HG02970 (cell line): ENCODE results near the gene EPHB2.

Experiments
- ATAC-seq: cut with Tn5 transposase; IDR thresholded peaks from one replicate; pipeline ENCODE4 v1.9.1; 2021; ENCODE audit warnings: mild to moderate bottlenecking, moderate library complexity, moderate number of reproducible peaks; ENCODE audit not compliant: unreplicated experiment, low FRiP score

EPHB2 gene

DNA sequence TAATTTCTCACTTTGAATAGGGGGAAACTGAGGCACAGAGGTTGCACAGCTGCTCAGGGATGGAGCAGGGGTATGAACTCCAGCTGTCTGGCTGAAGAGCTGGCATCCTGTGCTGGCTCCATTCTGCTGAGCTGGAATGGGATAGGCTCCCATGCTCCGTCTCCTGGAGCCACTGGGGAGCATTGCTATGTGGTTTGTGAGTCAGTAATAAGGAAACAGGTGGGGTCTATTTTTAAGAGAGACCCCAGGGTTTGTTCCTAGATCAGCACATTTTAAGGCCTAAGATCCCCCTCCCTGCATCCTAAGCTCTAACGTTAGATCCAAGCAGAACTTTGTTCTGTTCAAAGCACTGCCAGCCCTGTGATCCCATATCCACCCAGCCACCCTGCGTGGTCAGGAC, 189.8 kb downstream of the EPHB2 start:
- no peak for ATAC-seq

DNA sequence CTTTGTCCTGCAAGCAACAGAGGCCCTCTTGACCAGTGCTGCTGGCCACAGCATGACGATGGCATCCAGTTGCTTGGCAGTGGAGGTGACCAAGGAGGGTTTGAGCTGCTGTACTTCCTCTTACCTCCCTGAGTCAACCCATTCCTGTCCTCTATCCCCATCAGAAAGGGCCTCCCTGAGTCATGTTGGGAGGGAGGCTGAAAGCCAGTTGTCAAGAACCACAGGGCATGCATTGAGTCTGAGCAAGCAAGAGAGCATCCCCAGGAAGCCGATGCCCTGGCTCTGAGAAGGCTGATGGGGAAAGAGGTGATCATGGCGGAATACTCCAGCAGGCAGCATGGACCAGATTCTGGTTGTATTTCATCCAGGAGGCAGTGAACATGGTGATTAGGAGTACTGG, 192.5 kb downstream of the EPHB2 start:
- ATAC-seq = no peak

DNA sequence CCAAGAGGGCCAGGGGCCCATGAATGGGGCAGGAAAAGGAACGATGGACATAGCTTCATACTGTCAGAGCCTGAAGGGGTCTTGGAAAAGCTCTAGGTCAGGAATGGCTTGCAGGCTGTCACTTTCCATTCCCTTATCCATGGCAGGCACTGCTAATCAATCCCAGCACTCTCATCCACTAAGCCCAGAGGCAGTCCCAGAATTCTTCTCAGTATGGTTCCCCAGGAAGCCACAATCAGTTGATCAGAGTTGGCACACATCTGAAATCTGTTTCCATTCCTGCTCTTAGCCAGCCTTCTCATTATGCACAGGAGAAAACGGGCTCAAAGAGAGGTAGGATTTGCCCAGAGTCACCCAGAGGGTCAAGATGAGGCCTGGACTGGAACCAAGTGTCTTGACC, 196.3 kb downstream of the EPHB2 start:
- ATAC-seq = no peak

DNA sequence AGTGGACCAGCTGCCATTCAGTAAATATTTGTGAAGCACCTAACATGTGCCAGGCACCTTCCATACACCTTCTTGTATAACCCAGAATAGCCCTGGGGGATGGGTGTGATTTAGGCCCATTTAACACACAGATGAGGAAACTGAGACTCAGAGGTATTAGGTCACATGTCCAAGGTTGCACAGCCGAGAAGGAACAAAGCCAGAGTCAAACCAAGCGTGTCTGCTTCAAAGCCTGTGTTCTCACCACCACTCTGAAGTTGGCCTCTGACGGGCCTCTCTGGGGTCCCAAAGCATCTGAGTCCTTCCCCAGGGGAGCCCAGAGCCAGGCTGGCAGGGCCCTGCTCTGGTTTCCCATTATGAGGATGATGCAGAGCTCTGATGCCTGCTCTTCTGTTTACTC, 196.9 kb downstream of the EPHB2 start:
- ATAC-seq = no peak

DNA sequence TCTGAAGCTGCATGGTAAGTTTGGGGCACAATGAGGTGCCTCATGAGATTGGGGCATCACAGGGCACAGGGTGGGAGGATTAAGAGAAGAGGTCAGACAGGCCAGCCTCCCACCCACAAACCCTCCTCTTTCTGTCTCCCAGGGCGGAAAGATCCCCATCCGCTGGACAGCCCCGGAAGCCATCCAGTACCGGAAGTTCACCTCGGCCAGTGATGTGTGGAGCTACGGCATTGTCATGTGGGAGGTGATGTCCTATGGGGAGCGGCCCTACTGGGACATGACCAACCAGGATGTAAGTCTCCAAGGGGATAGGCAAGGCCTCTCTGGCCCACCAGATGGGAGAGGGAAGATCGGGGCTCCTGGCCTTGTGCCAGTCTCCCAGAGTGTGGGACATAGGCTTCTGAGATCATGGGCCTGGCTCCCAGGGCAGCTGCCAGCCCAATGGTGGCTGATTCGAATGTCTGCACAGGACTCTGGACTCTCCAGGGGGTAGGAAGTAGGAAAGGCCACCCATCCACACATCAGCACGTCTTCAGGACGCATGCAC, 198.3 kb downstream of the EPHB2 start:
- no peak for ATAC-seq

DNA sequence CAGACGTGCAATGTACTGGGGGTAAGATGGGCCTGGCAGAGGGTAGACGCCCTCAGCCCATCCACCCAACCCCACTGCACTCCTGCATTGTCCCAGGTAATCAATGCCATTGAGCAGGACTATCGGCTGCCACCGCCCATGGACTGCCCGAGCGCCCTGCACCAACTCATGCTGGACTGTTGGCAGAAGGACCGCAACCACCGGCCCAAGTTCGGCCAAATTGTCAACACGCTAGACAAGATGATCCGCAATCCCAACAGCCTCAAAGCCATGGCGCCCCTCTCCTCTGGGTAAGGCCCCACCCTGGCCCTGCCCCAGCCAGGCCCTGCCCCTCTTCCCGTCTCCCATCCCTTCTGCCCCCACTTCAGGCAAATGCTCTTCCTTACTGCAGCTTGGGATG, 199.6 kb downstream of the EPHB2 start:
- ATAC-seq = no peak

DNA sequence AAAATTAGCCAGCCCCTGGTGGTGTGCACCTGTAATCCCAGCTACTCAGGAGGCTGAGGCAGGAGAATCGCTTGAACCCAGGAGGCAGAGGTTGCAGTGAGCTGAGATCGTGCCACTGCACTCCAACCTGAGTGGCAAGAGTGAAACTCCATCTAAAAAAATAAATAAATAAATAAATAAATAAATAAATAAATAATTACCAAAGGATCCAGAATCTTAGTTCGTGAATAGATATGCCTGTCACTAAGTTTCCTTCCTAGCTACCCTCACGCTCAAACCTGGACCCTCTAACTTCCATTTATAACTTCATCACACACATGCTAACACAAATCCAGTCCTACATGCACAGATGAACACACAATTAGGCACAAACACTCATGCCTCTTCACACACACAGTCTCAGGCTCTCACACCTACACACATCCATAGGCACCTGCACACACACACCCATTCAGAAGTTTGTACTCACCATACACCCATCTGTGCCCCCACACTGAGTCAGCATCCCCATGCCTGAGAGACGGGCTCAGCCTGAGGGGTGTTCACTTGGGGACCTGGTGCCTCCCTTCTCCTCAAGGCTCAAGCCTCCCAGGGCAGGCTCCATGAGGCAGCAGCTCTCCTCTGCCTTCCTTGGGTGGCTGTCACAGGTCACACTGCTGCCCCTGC, 200.5 kb downstream of the EPHB2 start:
- ATAC-seq = no peak

DNA sequence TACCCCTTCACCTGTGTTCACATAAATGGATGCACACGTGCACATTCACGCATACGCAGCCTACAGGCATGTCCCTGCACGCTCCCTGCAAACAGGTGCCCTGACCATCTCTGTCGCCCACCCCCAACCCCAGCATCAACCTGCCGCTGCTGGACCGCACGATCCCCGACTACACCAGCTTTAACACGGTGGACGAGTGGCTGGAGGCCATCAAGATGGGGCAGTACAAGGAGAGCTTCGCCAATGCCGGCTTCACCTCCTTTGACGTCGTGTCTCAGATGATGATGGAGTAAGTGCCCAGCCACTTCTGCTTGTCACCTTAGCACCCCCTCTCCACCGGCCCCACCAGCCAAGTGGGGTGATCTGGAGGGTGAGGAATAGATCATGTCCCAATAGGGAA, 201.7 kb downstream of the EPHB2 start:
- no peak for ATAC-seq

DNA sequence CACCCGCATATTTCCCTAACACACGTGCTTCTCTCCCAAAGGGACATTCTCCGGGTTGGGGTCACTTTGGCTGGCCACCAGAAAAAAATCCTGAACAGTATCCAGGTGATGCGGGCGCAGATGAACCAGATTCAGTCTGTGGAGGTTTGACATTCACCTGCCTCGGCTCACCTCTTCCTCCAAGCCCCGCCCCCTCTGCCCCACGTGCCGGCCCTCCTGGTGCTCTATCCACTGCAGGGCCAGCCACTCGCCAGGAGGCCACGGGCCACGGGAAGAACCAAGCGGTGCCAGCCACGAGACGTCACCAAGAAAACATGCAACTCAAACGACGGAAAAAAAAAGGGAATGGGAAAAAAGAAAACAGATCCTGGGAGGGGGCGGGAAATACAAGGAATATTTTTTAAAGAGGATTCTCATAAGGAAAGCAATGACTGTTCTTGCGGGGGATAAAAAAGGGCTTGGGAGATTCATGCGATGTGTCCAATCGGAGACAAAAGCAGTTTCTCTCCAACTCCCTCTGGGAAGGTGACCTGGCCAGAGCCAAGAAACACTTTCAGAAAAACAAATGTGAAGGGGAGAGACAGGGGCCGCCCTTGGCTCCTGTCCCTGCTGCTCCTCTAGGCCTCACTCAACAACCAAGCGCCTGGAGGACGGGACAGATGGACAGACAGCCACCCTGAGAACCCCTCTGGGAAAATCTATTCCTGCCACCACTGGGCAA, 202.9 kb downstream of the EPHB2 start:
- no peak for ATAC-seq

DNA sequence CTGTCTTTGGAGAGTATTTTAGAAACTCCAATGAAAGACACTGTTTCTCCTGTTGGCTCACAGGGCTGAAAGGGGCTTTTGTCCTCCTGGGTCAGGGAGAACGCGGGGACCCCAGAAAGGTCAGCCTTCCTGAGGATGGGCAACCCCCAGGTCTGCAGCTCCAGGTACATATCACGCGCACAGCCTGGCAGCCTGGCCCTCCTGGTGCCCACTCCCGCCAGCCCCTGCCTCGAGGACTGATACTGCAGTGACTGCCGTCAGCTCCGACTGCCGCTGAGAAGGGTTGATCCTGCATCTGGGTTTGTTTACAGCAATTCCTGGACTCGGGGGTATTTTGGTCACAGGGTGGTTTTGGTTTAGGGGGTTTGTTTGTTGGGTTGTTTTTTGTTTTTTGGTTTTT, 203.5 kb downstream of the EPHB2 start:
- ATAC-seq = no peak

DNA sequence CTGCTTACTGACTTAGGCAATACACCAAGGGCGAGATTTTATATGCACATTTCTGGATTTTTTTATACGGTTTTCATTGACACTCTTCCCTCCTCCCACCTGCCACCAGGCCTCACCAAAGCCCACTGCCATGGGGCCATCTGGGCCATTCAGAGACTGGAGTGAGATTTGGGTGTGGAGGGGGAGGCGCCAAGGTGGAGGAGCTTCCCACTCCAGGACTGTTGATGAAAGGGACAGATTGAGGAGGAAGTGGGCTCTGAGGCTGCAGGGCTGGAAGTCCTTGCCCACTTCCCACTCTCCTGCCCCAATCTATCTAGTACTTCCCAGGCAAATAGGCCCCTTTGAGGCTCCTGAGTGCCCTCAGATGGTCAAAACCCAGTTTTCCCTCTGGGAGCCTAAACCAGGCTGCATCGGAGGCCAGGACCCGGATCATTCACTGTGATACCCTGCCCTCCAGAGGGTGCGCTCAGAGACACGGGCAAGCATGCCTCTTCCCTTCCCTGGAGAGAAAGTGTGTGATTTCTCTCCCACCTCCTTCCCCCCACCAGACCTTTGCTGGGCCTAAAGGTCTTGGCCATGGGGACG, 204.1 kb downstream of the EPHB2 start:
- no peak for ATAC-seq

DNA sequence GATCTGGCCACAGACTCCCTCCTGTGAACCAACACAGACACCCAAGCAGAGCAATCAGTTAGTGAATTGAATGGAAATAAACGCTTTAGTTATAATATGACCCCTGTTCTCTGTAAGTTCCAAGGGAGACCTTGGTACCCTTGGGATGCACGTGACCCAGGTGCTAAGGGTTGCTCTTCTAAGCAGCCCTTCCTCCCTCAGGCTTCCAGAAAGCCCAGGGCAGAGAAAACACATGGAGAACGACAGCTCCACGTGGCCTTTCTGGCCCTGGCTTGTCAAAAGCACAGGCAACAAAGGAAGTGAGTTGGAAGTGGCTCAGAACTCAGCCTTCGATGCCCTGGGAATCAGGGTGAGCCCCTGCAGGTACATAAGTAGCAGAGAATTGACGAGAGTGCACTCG, 204.6 kb downstream of the EPHB2 start:
- ATAC-seq = no peak

DNA sequence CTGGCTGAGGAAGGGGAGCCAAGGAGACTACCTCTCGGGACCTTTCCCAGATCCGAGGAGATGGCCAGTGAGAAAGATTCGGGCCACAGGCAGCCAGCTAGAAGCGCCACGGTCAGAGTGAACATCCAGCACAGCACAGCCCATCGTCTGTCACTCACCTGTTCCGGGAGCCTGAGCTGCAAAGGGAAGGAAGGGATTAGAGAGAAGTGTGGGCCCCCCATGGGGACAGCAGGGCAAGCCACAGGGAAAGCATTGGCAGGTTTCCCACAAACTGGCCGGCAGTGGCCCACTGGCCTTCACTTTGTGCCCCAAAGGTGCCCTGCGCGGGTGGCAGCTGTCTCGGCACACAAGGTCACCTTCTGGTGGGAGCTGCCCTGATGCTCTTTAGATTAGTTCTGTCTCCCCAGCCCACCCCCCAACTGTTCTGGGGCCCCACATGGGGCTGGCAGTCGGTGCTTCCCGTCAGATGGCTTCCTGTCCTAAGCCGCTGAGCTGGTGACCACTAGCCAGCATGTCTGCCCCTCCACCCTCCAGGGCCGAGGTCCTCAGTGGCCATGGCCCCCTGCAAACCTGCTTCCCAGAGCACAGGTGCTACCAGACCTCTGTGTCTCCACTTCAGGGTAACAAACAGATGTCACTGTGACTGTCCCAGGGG, 205.3 kb downstream of the EPHB2 start:
- no peak for ATAC-seq

DNA sequence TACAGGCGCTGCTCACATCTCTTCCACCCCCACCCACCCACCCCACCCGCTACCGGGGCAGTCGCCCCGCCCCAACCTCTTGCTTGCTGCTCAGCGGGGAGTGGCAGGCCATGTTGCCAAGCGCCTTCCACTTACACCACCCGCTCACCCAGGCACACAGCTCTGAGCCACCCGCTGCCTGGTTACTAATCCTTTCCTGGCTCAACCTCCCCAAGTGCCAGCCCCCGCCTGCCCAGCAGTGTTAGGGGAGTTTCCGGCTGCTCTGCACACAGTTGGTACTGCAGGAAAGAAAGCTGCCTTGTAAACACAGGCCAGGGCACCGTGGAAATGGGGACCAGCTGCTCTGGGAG, 205.8 kb downstream of the EPHB2 start:
- no peak for ATAC-seq

DNA sequence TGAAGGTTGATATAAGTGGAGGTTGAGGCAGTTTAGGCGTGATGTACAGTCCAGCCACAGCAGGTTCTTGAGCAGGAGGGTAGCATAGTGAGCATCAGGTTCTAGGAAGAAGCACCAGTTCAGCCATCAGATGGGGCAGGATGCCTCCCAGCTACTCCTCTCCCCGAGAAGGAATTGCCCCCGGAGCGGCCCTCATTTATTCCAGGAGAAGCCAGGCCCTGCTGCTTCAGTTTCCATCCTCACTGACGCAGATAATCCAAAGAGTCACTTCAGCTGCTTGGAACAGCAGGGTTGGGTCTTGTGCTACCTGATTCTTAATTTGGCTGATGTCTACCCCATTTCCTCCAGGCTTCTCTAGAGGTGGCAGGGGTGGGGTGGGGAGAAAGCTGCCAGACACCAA, 207.3 kb downstream of the EPHB2 start:
- ATAC-seq = no peak

DNA sequence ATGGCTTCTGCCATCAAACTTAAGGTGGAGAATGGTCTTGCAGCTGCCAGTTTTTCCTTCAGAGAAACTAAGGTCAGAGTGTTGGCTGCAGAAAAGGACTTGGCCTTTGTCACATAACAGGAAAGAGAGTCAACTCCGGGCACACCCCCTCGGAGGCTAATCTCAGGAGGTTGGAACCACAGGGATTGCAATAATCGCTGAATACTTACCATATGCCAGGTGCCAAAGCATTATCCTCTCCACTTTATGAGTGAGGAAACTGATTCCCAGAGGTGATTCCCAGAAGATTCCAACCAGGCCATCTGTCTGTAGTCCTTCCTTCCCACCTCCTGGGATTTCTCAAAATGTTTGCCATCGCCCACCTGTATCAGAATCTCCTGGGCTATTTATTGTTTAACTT, 208.0 kb downstream of the EPHB2 start:
- no peak for ATAC-seq

DNA sequence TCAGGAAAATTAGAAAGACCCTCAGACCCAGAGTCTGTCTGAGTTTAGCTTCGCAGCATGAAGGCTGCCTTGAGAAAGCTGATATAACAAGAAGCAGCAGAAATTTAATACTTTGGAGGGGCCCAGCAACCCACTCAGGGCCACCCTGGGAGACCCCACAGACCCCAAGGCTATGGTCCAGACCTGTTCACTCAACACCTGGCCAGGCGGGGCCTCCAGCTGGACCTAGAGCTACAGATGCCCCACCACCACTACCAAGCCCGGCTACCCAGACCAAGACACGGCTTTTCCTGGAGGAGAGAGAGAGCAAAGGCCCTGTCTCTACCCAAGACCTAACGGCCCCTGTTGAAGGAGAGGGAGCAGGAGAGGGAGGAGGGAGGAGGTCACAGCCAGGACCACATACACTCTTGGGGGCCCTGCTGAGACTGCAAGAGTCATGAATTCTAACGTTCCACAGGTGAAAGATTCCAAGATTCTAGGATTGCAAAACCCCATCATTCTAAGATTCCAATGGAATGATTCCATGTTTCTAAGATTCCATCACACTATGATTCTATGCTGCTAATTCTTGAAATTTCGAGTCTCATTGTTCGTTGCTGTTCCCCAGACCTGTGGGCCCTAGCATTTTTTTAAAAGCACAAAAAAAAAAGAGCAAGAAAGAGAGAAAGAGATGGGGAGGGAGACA, 208.8 kb downstream of the EPHB2 start:
- ATAC-seq = no peak

DNA sequence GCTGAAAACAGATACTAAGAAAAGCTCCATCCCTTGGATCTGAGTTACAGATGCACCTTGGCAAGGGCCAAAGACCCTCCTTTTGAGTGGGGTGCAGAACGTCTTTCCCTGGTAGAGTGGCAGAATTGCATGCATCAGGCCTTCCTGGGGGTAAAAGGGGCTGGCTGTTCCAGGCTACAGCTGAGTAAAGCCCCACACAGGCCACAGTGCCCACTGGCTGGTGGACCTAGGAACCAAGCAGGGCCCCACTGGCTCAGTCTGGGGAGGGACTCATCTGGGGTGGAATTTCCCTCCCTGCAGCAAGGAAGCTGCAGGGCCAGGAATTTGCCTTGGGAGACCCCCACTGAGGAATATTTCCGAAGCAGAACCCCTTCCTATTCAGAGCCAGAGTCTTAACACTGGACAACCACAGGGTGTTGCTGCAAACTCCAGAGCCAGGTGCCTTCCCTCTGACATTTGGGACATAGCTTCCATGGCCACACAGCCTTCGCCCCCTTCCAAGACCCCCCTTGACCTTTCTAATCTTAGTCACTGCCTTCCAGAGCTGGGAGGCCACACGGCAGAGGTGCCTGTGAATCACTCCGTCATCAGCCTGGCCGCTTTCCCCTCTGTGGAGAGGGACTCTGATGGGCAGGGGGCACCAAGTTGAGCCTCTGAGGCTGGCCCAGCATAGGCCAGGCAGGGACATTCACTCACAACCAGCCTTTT, 209.5 kb downstream of the EPHB2 start:
- ATAC-seq = no peak

DNA sequence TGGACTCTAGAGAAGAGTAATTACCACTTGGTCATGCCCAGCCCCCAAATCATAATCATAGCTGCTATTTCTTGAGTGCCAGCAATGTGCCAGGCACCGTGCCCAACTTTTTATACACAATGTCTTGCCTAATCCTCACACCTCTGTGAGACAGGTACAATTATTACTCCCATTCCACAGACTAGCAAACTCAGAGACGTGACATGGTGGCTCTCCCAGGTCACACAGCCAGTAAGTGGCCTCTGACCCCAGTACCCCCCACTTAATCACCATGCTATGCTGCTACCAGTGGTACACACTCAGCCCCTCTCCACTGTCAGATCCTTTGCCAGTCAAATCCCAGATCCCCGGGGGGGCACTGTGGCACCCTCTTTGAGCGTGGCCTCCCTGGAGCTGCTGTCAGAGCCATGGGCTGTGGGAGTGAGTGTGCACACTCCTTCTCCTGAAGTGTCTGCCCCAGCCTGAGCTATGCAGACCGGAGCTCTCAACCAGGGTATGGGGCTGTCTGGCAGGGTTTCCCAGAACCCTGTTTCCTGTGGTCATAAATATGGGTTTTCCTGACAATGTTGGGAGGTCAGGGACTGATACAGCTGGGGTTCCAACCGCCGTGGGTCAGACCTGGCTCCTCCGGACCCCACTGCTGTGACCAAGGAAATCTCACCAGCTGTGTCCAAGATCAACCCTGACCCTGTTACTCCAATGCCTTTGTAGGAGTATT, 210.3 kb downstream of the EPHB2 start:
- ATAC-seq = no peak
